ENCODE measurements around the gene SLC16A4. TPM values are rescaled to one million over a fixed set of nuclear protein-coding genes. Genes with fewer than 3 reads are reported as not detected.

The SLC16A4 gene
- total RNA-seq: 10.7 and 11.6 TPM in 2 replicates

DNA sequence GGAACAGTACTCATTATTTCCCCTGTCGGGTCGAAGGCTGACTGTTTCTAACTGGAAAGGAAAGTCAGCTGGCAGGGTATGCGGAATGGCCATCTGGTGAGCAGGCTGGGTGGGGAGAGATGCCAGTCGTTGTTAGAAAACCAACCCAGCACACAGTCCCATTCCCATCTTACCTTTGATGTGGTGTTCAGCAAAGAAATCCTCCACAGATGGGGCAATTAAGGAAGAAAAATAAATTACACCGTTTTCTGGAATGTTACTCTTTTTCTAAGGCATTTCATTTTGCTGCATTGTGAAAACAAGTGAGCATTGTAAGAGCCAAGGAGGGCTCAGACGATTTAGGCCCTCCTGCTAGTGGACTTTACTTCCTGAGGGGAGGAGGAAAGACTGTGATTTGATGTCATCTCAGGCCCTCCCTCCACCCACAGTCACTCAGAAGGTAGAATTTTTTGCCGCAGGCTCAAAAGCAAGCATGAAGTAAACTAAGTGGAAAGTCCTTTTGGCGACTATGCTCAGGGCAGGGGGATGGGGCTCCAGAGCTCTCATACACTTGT is at the start of gene SLC16A4:
Gene SLC16A4 (minus strand): TSS at position 335 of the 554 bp plus-strand sequence. CDS start 1,703 bp downstream, outside the sequence.

DNA sequence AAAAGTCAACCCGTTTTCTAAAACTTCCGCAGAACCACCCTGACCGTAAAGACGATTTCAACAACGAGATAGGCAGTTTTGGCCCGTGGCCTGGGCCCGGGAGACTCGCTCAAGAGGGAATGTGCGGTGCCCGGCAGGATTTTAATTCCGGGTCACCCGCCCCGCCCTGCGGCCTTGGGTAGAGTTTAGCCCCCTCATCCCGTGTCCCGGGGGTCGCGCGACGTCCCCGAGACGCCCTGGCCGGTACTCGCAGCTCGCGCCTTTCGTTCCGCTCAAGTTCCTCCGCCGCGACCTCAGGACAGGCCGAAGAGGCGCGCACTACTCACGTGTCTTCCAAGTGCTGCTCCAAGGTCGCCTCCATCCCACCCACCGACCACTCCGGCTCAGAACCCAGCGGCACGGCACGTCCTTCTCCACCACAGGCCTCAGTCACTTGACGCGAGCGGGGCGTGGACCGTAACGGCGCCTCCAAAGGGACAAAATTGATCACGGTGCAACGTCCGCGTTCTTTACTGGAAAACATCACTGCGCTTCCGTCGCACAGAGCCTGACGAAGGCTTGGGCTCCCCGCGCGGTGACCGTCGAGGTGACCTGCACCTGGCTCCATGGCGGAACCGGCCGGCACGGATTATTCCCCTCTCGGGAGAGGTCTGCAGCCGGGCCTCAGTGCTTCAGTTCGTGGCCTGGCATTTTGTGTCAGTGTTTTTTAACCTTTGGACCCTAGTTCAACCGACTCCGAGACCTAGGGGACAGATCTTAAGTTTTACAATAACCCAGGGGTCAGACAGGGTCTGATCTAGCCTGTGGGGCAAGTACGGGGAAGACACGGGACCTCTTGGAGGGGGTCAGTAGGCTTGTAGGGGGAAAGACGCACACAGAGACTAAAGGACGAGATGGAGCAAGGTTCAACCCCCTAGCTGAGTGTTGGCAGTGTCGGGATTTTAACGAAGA is 16.7 kb upstream of the SLC16A4 start, which contains the start of gene LAMTOR5:
Gene LAMTOR5 (minus strand): TSS at position 435 of the 951 bp plus-strand sequence. CDS start 74 bp downstream, at position 361.

DNA sequence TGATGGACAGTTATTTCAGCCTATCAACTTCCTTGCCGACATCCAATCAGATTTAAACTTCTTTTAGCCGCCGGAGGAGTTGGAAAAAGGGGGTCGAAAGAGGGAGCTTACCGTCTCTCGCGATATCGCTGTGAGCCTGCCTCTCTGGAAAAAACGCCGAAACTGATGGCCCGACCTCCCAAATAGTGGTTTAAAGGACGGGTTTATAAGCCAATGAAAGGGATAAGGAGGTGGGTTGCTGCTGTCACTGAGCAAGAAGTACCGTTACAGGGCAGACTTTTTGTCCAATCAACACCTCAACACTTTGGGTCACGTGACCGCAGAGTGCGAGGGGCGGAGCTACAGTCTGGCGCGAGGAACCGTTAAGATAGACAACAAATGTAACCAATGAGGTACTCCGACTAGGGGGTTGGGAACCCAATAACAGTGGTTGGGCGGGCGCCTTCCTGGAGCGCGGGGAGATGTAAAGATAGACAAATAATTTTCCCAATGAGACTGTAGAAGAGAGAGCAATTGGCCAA is 51.9 kb downstream of the SLC16A4 start, which contains the start of gene RBM15:
Gene RBM15 (plus strand): TSS at position 492 of the 521 bp plus-strand sequence. CDS start 29 bp downstream, at position 521.

Other genes with a start within 250 kb of the SLC16A4 start
- gene SLC6A17, start 240.5 kb downstream of the SLC16A4 start, total RNA-seq: 0.26 TPM in 1 of 2 replicates, not detected in the other
- 2.3 TPM in 2 replicates for gene KCNC4, start 180.7 kb downstream of the SLC16A4 start, total RNA-seq
- gene RBM15, start 51.6 kb downstream of the SLC16A4 start, total RNA-seq: 9.2 and 11.8 TPM in 2 replicates
- 131 and 138 TPM in 2 replicates for gene LAMTOR5, start 16.7 kb upstream of the SLC16A4 start, total RNA-seq
- gene PROK1, start 60.1 kb upstream of the SLC16A4 start, total RNA-seq: not detected in 2 replicates
- not detected in 2 replicates for gene KCNA10, start 128.1 kb upstream of the SLC16A4 start, total RNA-seq
- gene KCNA2, start 215.3 kb upstream of the SLC16A4 start, total RNA-seq: 0.12 TPM in 1 of 2 replicates, not detected in the other